DOHH2 (cell line): Measurements from ENCODE around the gene NOTCH4.

ENCODE experiments used
- H3F3A ChIP-seq: fragments of 200-600 bp; sonication (generic), shearing (Covaris generic); 2 replicates; pipeline ENCODE4 v1.6.0; 2016; ENCODE audit warnings: antibody characterized with exemption, mild to moderate bottlenecking; ENCODE audit not compliant: control insufficient read depth, insufficient read depth
- H3K27ac ChIP-seq: fragments of 200-600 bp; sonication (generic); 2 replicates; pipeline ENCODE4 v1.5.1; 2014; ENCODE audit warnings: low read depth, mild to moderate bottlenecking, low read length, moderate library complexity
- H3K27me3 ChIP-seq: fragments of 200-600 bp; sonication (generic); 2 replicates; pipeline ENCODE4 v1.6.1; 2014; ENCODE audit warnings: mild to moderate bottlenecking, low read length, mixed read lengths; ENCODE audit not compliant: control insufficient read depth
- H3K36me3 ChIP-seq: fragments of 200-600 bp; sonication (generic); 2 replicates; pipeline ENCODE4 v1.6.1; 2014; ENCODE audit warnings: mild to moderate bottlenecking, low read length, moderate library complexity, mixed read lengths; ENCODE audit not compliant: control insufficient read depth
- H3K4me1 ChIP-seq: fragments of 200-600 bp; sonication (generic); 2 replicates; pipeline ENCODE4 v1.6.1; 2014; ENCODE audit warnings: mild to moderate bottlenecking, low read length, mixed read lengths; ENCODE audit not compliant: control insufficient read depth
- H3K4me2 ChIP-seq: fragments of 200-600 bp; sonication (generic); 2 replicates; pipeline ENCODE4 v1.6.0; 2014; ENCODE audit warnings: mild to moderate bottlenecking, low read length, moderate library complexity
- H3K4me3 ChIP-seq: fragments of 200-600 bp; sonication (generic); 2 replicates; pipeline ENCODE4 v1.5.1; 2014; ENCODE audit warnings: mild to moderate bottlenecking, low read length, mixed read lengths
- H3K79me2 ChIP-seq: fragments of 200-600 bp; sonication (generic); 2 replicates; pipeline ENCODE4 v1.6.1; 2014; ENCODE audit warnings: mild to moderate bottlenecking, low read length, mixed read lengths; ENCODE audit not compliant: control insufficient read depth
- H3K9me2 ChIP-seq: fragments of 200-600 bp; sonication (generic); replicated peaks from 2 replicates; pipeline ENCODE4 v1.6.1; 2014; ENCODE audit warnings: mild to moderate bottlenecking, low read length, mixed read lengths; ENCODE audit not compliant: control insufficient read depth
- H3K9me3 ChIP-seq: fragments of 200-600 bp; sonication (generic); 2 replicates; pipeline ENCODE4 v1.6.1; 2014; ENCODE audit warnings: antibody characterized with exemption, low read length, mixed read lengths; ENCODE audit not compliant: control insufficient read depth, insufficient read depth
- H4K20me1 ChIP-seq: fragments of 200-600 bp; sonication (generic); 2 replicates; pipeline ENCODE4 v1.6.0; 2014; ENCODE audit warnings: low read depth, mild to moderate bottlenecking, antibody characterized with exemption, low read length, moderate library complexity; ENCODE audit not compliant: control insufficient read depth, insufficient read depth
- EZH2phosphoT487 ChIP-seq: fragments of 200-600 bp; sonication (generic); IDR thresholded peaks from 2 replicates; pipeline ENCODE4 v1.6.1; 2017; ENCODE audit warnings: borderline replicate concordance, mild to moderate bottlenecking, antibody characterized with exemption, low read length, moderate library complexity, mixed read lengths
- TF ChIP-seq, protein P1 (sequence below): fragments of 200-600 bp; sonication (generic); IDR thresholded peaks from one replicate; pipeline ENCODE4 v1.5.1; 2014; ENCODE audit warnings: antibody characterized with exemption, mild to moderate bottlenecking, low read depth, low read length; ENCODE audit not compliant: poor library complexity, severe bottlenecking

NOTCH4 gene

DNA sequence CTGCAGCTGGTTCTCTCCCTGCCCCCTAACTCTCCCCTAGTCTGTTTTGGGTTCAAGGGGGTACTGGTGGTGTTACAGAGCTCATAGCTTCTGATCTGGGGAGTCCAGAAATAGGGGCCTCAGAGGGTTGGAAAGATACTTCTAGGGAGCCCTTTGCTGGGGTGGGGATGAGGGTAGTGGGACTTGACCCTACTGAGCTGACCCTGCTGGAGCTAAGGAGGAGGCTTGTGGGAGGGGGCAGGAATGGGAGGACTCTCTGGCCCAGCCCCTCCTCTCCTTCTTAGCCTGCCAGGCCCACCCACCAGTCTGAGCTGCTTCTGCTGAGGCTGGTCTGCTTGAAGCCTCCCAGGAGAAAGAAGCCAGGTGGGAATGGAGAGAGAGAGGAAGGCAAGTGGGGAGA lies 59.6 kb downstream of the NOTCH4 start, which contains the start of gene EGFL8:
Gene EGFL8 (plus strand): TSS at position 301 of the 400 bp plus-strand sequence. CDS start 1,571 bp downstream, outside the sequence.
- no peaks in the 10 kb centered on the region for H3K27me3 ChIP-seq
- no peak within 1 kb of the TSS for H3K4me3 ChIP-seq
- no peaks in the 10 kb centered on the region for H3F3A ChIP-seq
- H3K79me2 ChIP-seq = no peaks in the 10 kb centered on the region
- H3K36me3 ChIP-seq = peaks cover 32% of the 10 kb centered on the region
- no peak for TF ChIP-seq EZH2phosphoT487
- TF ChIP-seq, protein P1, sequence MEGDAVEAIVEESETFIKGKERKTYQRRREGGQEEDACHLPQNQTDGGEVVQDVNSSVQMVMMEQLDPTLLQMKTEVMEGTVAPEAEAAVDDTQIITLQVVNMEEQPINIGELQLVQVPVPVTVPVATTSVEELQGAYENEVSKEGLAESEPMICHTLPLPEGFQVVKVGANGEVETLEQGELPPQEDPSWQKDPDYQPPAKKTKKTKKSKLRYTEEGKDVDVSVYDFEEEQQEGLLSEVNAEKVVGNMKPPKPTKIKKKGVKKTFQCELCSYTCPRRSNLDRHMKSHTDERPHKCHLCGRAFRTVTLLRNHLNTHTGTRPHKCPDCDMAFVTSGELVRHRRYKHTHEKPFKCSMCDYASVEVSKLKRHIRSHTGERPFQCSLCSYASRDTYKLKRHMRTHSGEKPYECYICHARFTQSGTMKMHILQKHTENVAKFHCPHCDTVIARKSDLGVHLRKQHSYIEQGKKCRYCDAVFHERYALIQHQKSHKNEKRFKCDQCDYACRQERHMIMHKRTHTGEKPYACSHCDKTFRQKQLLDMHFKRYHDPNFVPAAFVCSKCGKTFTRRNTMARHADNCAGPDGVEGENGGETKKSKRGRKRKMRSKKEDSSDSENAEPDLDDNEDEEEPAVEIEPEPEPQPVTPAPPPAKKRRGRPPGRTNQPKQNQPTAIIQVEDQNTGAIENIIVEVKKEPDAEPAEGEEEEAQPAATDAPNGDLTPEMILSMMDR = no peak
- H3K9me3 ChIP-seq = no peaks in the 10 kb centered on the region
- no peaks in the 10 kb centered on the region for H3K9me2 ChIP-seq
- H3K4me1 ChIP-seq = peaks cover 10% of the 10 kb centered on the region
- no peaks in the 10 kb centered on the region for H4K20me1 ChIP-seq
- H3K4me2 ChIP-seq = no peak within 1 kb of the TSS
- H3K27ac ChIP-seq = no peak within 1 kb of the TSS

DNA sequence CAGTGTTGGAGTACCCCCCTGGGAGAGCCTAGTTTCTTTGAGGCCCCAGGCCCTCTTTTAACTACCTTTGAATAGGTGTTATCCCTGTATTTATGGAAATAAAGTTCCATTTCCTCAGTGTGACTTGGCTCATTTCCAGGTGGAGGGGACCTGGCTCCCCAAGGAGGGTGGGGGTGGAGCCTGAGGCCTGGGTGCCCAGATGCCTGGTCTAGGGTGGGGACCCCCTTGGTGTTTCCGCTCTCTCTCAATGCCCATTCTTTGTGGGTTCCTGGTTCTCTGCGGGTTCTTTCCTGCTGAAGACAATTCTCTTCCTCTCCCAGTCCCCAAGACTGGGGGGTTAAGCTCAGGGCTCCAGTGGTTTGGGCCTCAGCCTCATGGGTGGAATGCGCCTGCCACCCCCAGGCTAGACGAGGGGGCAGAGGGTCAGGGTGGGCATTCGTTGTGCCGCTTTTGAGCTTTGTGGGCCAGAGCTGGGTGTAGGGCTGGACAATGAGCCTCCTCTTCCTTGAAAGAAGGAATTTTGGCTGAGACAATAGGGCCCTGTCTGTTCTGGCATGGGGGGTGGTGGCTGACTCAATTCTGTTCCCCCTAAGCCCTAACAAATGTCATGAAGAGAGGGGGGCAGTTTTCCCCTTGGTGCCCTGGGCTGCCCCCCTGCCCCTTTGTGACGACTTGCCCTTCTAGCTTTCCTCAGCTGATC lies 60.2 kb downstream of the NOTCH4 start:
- H3K36me3 ChIP-seq = peaks cover 28% of the 10 kb centered on the region
- H3K4me3 ChIP-seq = no peak overlapping the region
- no peaks in the 10 kb centered on the region for H3K27me3 ChIP-seq
- no peak overlapping the region for H3K4me2 ChIP-seq
- no peaks in the 10 kb centered on the region for H3F3A ChIP-seq
- peaks cover 10% of the 10 kb centered on the region for H3K4me1 ChIP-seq
- H3K9me2 ChIP-seq = no peaks in the 10 kb centered on the region
- H3K9me3 ChIP-seq = no peaks in the 10 kb centered on the region
- H3K79me2 ChIP-seq = no peaks in the 10 kb centered on the region
- H4K20me1 ChIP-seq = no peaks in the 10 kb centered on the region
- no peak for TF ChIP-seq EZH2phosphoT487
- TF ChIP-seq, protein P1 = no peak
- H3K27ac ChIP-seq = no peak overlapping the region

DNA sequence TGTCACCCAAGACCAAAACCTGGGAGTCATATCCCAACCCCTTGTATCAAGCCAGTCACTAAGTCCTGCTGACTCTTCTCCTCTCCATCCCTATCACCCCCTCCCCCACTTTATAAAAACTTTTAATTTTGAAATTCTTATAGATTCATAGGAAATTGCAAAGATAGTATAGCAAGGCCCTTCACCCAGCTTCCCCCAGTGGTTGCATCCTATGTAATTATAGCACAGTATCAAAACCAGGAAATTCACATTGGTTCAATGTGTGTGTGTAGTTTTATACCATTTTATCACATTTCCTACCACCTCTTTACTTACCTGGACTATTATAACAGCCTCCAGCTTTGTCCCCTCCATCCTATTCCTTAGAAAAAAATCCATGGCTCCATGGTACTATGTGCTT lies 65.8 kb downstream of the NOTCH4 start:
- H4K20me1 ChIP-seq = no peaks in the 10 kb centered on the region
- H3K4me2 ChIP-seq = no peak overlapping the region
- no peak overlapping the region for H3K4me3 ChIP-seq
- H3K79me2 ChIP-seq = peaks cover 15% of the 10 kb centered on the region
- peaks cover 35% of the 10 kb centered on the region for H3K36me3 ChIP-seq
- peaks cover 17% of the 10 kb centered on the region for H3K4me1 ChIP-seq
- no peak overlapping the region for H3K27ac ChIP-seq
- no peaks in the 10 kb centered on the region for H3K9me2 ChIP-seq
- H3K27me3 ChIP-seq = no peaks in the 10 kb centered on the region
- peaks cover 2% of the 10 kb centered on the region; the same call in 1 of the 2 replicates for H3F3A ChIP-seq
- TF ChIP-seq, protein P1 = no peak
- no peak for TF ChIP-seq EZH2phosphoT487
- H3K9me3 ChIP-seq = no peaks in the 10 kb centered on the region
